ENCODE results near the gene CIT. TPM values are rescaled to one million over a fixed set of nuclear protein-coding genes. Genes with fewer than 3 reads are reported as not detected.
A peak's percentile ranks its signal among the peaks of the same experiment; 100 is the strongest.

CIT gene
- total RNA-seq, 1 donor from 2014 or later = 85.9 TPM

- no peaks in the 10 kb centered on the region for H3K27me3 Mint-ChIP-seq (ENCODE audit: low read depth)
- DNase-seq (ENCODE audit: low read depth, low spot score) = no peak
- peaks cover 38% of the 10 kb centered on the region for H3K36me3 Mint-ChIP-seq (ENCODE audit: low read depth)
- no peak for TF ChIP-seq CTCF (conservative IDR thresholded peaks at IDR 0.05)
- no peak overlapping the region for H3K27ac Mint-ChIP-seq (ENCODE audit: unreplicated experiment)
- peaks cover 25% of the 10 kb centered on the region for H3K4me1 Mint-ChIP-seq
- H3K4me3 Mint-ChIP-seq = no peak overlapping the region
- no peaks in the 10 kb centered on the region for H3K9me3 Mint-ChIP-seq
Observed at GRCh38 chr12:119840168-119840567, 37.0 kb downstream of the CIT start.

- Mint-ChIP-seq H3K36me3 (ENCODE audit: low read depth) (peaks cover 38% of the 10 kb centered on the region), H3K9me3 (no peaks in the 10 kb centered on the region), H3K4me3 (no peak overlapping the region), H3K27ac (ENCODE audit: unreplicated experiment) (peak overlapping the region; percentile 52), H3K27me3 (ENCODE audit: low read depth) (no peaks in the 10 kb centered on the region), H3K4me1 (peaks cover 28% of the 10 kb centered on the region)
- TF ChIP-seq CTCF (conservative IDR thresholded peaks at IDR 0.05) = no peak
- no peak for DNase-seq (ENCODE audit: low read depth, low spot score)
Observed at GRCh38 chr12:119838826-119839600, 38.1 kb downstream of the CIT start.

- DNase-seq (ENCODE audit: low read depth, low spot score) = no peak
- H3K4me1 Mint-ChIP-seq = peaks cover 13% of the 10 kb centered on the region
- H3K4me3 Mint-ChIP-seq = no peak overlapping the region
- H3K27me3 Mint-ChIP-seq (ENCODE audit: low read depth) = no peaks in the 10 kb centered on the region
- H3K36me3 Mint-ChIP-seq (ENCODE audit: low read depth) = peaks cover 34% of the 10 kb centered on the region
- H3K9me3 Mint-ChIP-seq = no peaks in the 10 kb centered on the region
- H3K27ac Mint-ChIP-seq (ENCODE audit: unreplicated experiment) = no peak overlapping the region
- no peak for TF ChIP-seq CTCF (conservative IDR thresholded peaks at IDR 0.05)
Observed at GRCh38 chr12:119836781-119837180, 40.3 kb downstream of the CIT start.

- H3K36me3 Mint-ChIP-seq (ENCODE audit: low read depth) = peaks cover 23% of the 10 kb centered on the region
- DNase-seq (ENCODE audit: low read depth, low spot score) = no peak
- no peak overlapping the region for H3K27ac Mint-ChIP-seq (ENCODE audit: unreplicated experiment)
- H3K4me3 Mint-ChIP-seq = no peak overlapping the region
- H3K9me3 Mint-ChIP-seq = no peaks in the 10 kb centered on the region
- TF ChIP-seq CTCF (conservative IDR thresholded peaks at IDR 0.05) = no peak
- peaks cover 8% of the 10 kb centered on the region for H3K4me1 Mint-ChIP-seq
- H3K27me3 Mint-ChIP-seq (ENCODE audit: low read depth) = no peaks in the 10 kb centered on the region
Observed at GRCh38 chr12:119835068-119835467, 42.1 kb downstream of the CIT start.

GRCh38 chr12:119829439-119829838 is 47.7 kb downstream of the CIT start:
- Mint-ChIP-seq H3K4me1 (peaks cover 3% of the 10 kb centered on the region), H3K4me3 (no peak overlapping the region), H3K27me3 (ENCODE audit: low read depth) (no peaks in the 10 kb centered on the region), H3K27ac (ENCODE audit: unreplicated experiment) (no peak overlapping the region), H3K9me3 (no peaks in the 10 kb centered on the region), H3K36me3 (ENCODE audit: low read depth) (peaks cover 29% of the 10 kb centered on the region)
- DNase-seq (ENCODE audit: low read depth, low spot score) = no peak
- TF ChIP-seq CTCF (conservative IDR thresholded peaks at IDR 0.05) = no peak

All from neural crest cell (in vitro differentiated cells).